ENCODE measurements around the gene GPANK1. TPM values are rescaled to one million over a fixed set of nuclear protein-coding genes. Genes with fewer than 3 reads are reported as not detected.

Gene GPANK1
- total RNA-seq, 4 donors from 2014 or later = 7.1 to 23.6 (median 15.6) TPM

GRCh38 chr6:31662124-31662723, 2.6 kb downstream of the GPANK1 start:
- DNase-seq (ENCODE audit: low spot score) (no peak), ATAC-seq (ENCODE audit: low FRiP score) (no peak)
- TF ChIP-seq, protein P1, sequence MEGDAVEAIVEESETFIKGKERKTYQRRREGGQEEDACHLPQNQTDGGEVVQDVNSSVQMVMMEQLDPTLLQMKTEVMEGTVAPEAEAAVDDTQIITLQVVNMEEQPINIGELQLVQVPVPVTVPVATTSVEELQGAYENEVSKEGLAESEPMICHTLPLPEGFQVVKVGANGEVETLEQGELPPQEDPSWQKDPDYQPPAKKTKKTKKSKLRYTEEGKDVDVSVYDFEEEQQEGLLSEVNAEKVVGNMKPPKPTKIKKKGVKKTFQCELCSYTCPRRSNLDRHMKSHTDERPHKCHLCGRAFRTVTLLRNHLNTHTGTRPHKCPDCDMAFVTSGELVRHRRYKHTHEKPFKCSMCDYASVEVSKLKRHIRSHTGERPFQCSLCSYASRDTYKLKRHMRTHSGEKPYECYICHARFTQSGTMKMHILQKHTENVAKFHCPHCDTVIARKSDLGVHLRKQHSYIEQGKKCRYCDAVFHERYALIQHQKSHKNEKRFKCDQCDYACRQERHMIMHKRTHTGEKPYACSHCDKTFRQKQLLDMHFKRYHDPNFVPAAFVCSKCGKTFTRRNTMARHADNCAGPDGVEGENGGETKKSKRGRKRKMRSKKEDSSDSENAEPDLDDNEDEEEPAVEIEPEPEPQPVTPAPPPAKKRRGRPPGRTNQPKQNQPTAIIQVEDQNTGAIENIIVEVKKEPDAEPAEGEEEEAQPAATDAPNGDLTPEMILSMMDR (IDR thresholded peaks at IDR 0.05) = no peak

DNA sequence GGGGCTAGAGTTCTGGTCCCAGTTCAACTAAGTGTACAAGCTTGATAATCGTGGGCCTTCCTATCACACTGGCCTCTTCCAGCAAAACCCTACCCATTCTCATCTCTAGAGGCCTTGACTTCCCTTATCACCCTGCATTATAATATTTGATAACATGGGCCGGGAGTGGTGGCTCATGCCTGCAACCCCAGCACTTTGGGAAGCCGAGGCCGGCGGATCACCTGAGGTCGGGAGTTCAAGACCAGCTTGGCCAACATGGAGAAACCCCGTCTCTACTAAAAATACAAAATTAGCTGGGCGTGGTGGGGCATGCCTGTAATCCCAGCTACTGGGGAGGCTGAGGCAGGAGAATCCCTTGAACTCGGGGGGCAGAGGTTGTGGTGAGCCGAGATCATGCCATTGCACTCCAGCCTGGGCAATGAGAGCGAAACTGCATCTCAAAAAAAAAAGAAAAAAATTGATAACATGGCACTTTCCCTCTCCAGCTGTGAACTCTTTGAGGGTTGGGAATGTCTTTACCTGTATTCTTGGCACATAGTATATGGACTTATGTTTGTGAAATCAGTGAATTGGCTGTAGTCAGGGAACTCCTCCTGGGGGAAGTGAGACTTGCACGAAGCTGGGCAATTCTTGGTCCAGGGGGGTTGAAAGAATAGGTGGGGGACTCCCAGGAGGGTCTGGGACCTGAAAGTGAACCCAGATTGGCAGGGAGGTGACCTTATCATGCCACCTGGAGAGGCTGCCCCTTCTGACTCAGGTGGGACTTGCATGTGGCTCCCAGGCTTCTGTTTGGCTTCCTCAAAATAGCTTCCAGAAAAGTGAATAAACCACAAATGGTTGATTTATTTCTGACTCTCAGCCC, 3.3 kb downstream of the GPANK1 start:
- no peak for ATAC-seq (ENCODE audit: low FRiP score)
- no peak for DNase-seq (ENCODE audit: low spot score)
- TF ChIP-seq, protein P1 (IDR thresholded peaks at IDR 0.05) = no peak

DNA sequence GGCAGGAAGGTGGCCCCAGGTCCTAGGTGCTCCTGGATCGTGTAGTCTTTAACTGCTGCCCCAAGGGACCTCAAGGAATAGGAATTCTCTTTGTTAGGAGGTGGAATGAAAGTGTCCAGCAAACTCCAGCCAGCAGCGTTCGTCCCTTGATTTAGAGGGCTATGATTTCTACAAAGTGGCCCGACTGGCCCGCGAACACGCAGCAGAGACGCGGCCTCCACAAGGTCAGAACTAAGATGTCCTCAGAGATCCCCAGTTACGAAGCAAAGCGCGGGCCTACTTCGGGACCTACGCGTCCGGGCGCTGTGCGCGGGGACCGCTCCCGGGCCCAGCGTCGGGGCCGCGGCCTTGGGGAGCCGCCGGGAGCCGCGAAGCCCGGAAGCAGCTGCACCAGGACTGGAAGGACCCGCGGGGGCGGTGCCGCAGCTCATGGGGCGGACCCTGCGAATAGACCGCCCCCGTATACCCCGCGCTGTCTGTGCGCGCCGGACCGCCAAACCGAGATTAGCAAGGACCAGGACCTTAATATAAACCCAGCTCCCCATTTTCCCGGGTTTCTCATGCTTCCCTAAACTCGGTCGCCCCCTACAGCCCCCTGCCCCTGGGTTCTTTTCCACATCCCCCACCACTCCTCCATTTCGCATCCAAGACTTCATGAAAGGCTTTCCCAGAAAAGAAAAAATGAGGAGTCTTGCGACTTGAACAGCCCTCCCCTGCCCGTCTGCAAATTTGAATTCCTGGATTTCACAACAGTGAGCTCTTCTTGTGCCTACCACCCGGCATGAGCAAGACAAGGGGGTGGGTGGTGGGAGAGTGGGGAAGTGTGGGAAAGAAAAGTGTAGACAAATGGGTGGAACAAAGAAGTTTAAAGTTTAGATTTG, 4.2 kb downstream of the GPANK1 start, which contains the start of gene C6orf47:
C6orf47 (minus strand) TSS at position 398 of the 881 bp plus-strand sequence. CDS start 831 bp downstream, outside the sequence.
- DNase-seq (ENCODE audit: low spot score) = peak; percentile 65
- ATAC-seq (ENCODE audit: low FRiP score) = peak; percentile 73
- TF ChIP-seq, protein P1 (IDR thresholded peaks at IDR 0.05) = no peak

DNA sequence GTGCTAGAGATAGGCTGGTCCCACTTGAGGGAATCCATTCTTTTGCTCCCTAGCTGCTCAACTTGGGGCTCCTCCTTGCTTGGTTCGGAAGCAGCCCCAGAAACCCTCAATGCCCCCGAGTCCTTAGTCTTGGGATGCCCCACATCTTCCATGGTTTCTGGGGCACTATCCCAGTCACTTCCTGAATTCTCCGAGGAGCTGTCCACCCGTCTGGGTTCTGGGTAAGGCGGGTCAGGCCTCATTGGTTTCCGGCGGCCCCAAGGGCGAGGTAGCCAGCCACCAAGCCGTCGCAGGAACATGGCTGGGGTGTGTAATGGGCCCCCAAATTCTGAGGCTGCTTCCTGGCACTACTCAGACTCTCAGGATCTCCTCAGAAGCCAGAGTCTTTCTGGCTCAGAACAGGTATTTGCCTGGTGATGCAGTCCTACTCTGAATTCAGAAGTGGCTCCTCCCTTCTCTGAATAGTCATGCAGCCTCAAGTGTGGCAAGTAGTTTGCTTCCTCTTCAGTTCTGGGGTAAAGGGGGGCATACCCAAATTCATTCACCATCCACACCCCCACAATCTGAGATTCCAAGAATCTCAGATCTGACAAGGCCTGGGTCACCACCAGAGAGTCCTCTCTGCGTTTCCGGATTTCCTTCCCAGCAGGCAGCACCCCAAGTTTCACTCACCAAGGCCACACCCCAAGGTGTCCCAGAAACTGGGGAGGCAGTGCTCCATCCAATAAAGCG, 5.0 kb downstream of the GPANK1 start:
- no peak for DNase-seq (ENCODE audit: low spot score)
- no peak for ATAC-seq (ENCODE audit: low FRiP score)

GRCh38 chr6:31658983-31659648, 5.7 kb downstream of the GPANK1 start:
- ATAC-seq (ENCODE audit: low FRiP score) = no peak
- TF ChIP-seq, protein P1 (IDR thresholded peaks at IDR 0.05) = no peak
- DNase-seq (ENCODE audit: low spot score) = no peak

More for the DNA sequence above, 5.0 kb downstream of the GPANK1 start:
- TF ChIP-seq, protein P1 (IDR thresholded peaks at IDR 0.05) = no peak

Measured in omental fat pad (tissue), 4 donors.